Endothelial cell of umbilical vein (primary cell): ENCODE measurements around the gene YY2.

Experiments used
- EZH2 ChIP-seq: IDR thresholded peaks from 2 replicates; pipeline ENCODE4 v1.6.1; 2012; ENCODE audit warnings: borderline replicate concordance, low read depth, mild to moderate bottlenecking, moderate library complexity, low read length, inconsistent platforms; ENCODE audit not compliant: severe bottlenecking
- POLR2AphosphoS5 ChIP-seq: IDR thresholded peaks from 2 replicates; pipeline ENCODE4 v1.6.1; 2012; ENCODE audit warnings: low read depth, mild to moderate bottlenecking, control low read depth, low read length, moderate library complexity; ENCODE audit not compliant: insufficient read depth
- TF ChIP-seq, protein P1 (sequence below), 2 donors: IDR thresholded peaks; 1 replicate in 1 of 2; 2 replicates in 1 of 2; pipeline ENCODE4 v1.5.1; 2011; ENCODE audit warnings: low read length in 2 of 2, mild to moderate bottlenecking in 2 of 2, moderate library complexity in 2 of 2, control low read depth in 1 of 2, inconsistent platforms in 1 of 2, low read depth in 1 of 2; ENCODE audit not compliant: insufficient read depth in 1 of 2; ENCODE audit errors: extremely low read depth in 1 of 2

DNA sequence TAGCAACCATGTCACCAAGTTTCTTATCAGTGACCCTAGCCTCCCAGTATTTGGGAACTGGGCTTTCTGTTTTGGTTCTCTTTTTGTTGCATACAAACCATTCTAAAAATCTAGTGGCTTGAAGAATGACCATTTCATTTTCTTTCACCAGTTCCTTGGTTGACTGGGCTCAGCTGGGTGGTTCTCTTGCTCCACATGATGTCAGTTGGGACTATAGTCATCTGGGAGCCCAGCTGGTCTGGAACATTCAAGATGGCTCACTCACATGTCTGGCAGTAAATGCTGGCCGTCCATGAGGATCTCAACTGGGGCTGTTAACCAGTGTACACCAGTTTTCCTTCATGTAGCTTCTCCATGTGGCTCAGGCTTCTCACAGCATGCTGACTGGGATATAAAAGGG, 44.0 kb upstream of the YY2 start:
- TF ChIP-seq, protein P1, sequence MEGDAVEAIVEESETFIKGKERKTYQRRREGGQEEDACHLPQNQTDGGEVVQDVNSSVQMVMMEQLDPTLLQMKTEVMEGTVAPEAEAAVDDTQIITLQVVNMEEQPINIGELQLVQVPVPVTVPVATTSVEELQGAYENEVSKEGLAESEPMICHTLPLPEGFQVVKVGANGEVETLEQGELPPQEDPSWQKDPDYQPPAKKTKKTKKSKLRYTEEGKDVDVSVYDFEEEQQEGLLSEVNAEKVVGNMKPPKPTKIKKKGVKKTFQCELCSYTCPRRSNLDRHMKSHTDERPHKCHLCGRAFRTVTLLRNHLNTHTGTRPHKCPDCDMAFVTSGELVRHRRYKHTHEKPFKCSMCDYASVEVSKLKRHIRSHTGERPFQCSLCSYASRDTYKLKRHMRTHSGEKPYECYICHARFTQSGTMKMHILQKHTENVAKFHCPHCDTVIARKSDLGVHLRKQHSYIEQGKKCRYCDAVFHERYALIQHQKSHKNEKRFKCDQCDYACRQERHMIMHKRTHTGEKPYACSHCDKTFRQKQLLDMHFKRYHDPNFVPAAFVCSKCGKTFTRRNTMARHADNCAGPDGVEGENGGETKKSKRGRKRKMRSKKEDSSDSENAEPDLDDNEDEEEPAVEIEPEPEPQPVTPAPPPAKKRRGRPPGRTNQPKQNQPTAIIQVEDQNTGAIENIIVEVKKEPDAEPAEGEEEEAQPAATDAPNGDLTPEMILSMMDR (IDR thresholded peaks at IDR 0.05; ENCODE audit: extremely low read depth in 1 of 2, insufficient read depth in 1 of 2, low read depth in 1 of 2, low read length in 2 of 2) = no peak
- TF ChIP-seq POLR2AphosphoS5 = no peak
- TF ChIP-seq EZH2 = no peak
